SK-N-SH treated with all-trans-retinoic acid at 6 μM for 48 hours (cell line): ENCODE data around the gene SLC6A5.

Experiments used
- ATAC-seq: fragments of 200-7000 bp; cut with Tn5 transposase; 3 replicates; pipeline ENCODE4 v1.9.1; 2020; ENCODE audit warnings: mild to moderate bottlenecking, moderate library complexity
- ARNTL ChIP-seq: fragments of 450-650 bp; formaldehyde crosslinking; IDR thresholded peaks from 2 replicates; pipeline ENCODE4 v1.5.0; 2020; ENCODE audit warnings: low read depth, mild to moderate bottlenecking, moderate library complexity, borderline replicate concordance
- BACH2 ChIP-seq: fragments of 250-450 bp; sonication (Bioruptor Pico); IDR thresholded peaks from 2 replicates; pipeline ENCODE4 v1.9.0; 2021; ENCODE audit warnings: mild to moderate bottlenecking, borderline replicate concordance
- CSDC2 ChIP-seq: fragments of 250-450 bp; sonication (Bioruptor Pico); IDR thresholded peaks from 2 replicates; pipeline ENCODE4 v1.5.0; 2020; ENCODE audit warnings: mild to moderate bottlenecking, moderate library complexity
- ESRRG ChIP-seq: fragments of 250-450 bp; sonication (Bioruptor Pico); IDR thresholded peaks from 2 replicates; pipeline ENCODE4 v1.6.1; 2021; ENCODE audit warnings: mild to moderate bottlenecking
- GLIS3 ChIP-seq: fragments of 250-450 bp; sonication (Bioruptor Pico); IDR thresholded peaks from 2 replicates; pipeline ENCODE4 v1.5.0; 2020; ENCODE audit warnings: mild to moderate bottlenecking, moderate library complexity
- RARB ChIP-seq: fragments of 250-450 bp; sonication (Bioruptor Pico); IDR thresholded peaks from 2 replicates; pipeline ENCODE4 v1.8.0; 2021; ENCODE audit warnings: mild to moderate bottlenecking, moderate library complexity
- SNAI2 ChIP-seq: fragments of 250-450 bp; sonication (Bioruptor Pico); IDR thresholded peaks from 2 replicates; pipeline ENCODE4 v1.5.0; 2020; ENCODE audit warnings: mild to moderate bottlenecking, moderate library complexity
- TCF4 ChIP-seq: fragments of 250-450 bp; sonication (Bioruptor Pico); IDR thresholded peaks from 2 replicates; pipeline ENCODE4 v1.8.0; 2021; ENCODE audit warnings: mild to moderate bottlenecking, moderate library complexity, borderline replicate concordance
- ZC3H10 ChIP-seq: fragments of 250-450 bp; sonication (Bioruptor Pico); IDR thresholded peaks from 2 replicates; pipeline ENCODE4 v1.5.1; 2021; ENCODE audit warnings: mild to moderate bottlenecking, moderate library complexity
- ZFP30 ChIP-seq: fragments of 450-650 bp; formaldehyde crosslinking; IDR thresholded peaks from 2 replicates; pipeline ENCODE4 v1.5.0; 2022; ENCODE audit warnings: mild to moderate bottlenecking, moderate library complexity
- ZNF565 ChIP-seq: fragments of 450-650 bp; formaldehyde crosslinking; conservative IDR thresholded peaks from 2 replicates; pipeline ENCODE4 v1.5.0; 2020; ENCODE audit warnings: low read depth, mild to moderate bottlenecking, moderate library complexity
- ZNF70 ChIP-seq: fragments of 450-650 bp; formaldehyde crosslinking; IDR thresholded peaks from 2 replicates; pipeline ENCODE4 v1.5.0; 2020; ENCODE audit warnings: mild to moderate bottlenecking, moderate library complexity
- TF ChIP-seq, protein P1 (sequence below): fragments of 250-450 bp; sonication (Bioruptor Pico); IDR thresholded peaks from 2 replicates; pipeline ENCODE4 v1.5.1; 2021; ENCODE audit warnings: mild to moderate bottlenecking, moderate library complexity
- TF ChIP-seq, protein P2 (sequence below): fragments of 250-450 bp; sonication (Bioruptor Pico); IDR thresholded peaks from 2 replicates; pipeline ENCODE4 v1.8.0; 2020; ENCODE audit warnings: mild to moderate bottlenecking, moderate library complexity, borderline replicate concordance
- TF ChIP-seq, protein P3 (sequence below): fragments of 250-450 bp; sonication (Bioruptor Pico); IDR thresholded peaks from 2 replicates; pipeline ENCODE4 v1.8.0; 2021; ENCODE audit warnings: low read depth, mild to moderate bottlenecking, moderate library complexity, borderline replicate concordance
- TF ChIP-seq, protein P4 (sequence below): fragments of 250-450 bp; sonication (Bioruptor Pico); IDR thresholded peaks from 2 replicates; pipeline ENCODE4 v1.5.1; 2020; ENCODE audit warnings: low read depth, mild to moderate bottlenecking, moderate library complexity

The SLC6A5 gene

DNA sequence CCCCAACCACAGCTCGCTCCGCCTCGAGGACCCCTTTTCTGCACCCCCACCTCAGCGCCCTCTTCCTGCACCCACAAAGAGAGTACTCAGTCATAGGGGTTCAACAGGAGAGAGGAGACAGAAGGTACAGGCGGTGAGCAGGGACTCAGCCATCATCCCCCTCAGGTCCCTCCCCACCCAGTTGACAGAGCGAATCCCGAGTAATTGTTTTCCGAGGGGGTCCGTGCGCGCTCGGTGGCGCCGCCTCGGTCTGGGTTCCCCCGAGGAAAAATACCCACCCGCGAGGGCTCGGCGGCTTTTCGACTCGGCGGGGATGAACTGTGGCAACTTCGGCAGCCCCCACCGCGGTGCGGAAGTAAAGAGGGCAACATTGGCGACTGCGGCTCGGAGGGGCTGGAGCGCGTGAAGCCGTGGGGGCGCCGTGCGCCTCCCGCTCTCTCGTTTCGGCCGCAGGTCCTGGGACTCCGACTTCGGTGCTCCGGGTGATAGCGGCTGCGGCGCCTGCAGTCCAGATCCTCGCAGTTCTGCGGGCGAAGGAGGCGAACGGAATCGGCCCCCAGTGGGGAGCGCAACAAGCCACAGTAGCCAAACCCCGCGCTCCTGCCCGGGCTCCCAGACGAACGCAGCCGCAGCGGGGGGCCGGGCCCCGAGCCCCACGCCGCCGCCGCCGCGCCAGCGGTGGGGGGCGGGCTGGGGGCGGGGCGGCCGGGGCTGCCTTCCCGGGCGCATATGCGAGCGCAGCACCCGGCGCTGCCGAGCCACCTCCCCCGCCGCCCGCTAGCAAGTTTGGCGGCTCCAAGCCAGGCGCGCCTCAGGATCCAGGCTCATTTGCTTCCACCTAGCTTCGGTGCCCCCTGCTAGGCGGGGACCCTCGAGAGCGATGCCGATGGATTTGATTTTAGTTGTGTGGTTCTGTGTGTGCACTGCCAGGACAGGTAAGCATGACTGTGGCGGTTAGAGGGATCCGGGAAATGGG lies 69.7 kb downstream of the SLC6A5 start, which contains the start of gene NELL1 (continued):
- TF ChIP-seq, protein P1, sequence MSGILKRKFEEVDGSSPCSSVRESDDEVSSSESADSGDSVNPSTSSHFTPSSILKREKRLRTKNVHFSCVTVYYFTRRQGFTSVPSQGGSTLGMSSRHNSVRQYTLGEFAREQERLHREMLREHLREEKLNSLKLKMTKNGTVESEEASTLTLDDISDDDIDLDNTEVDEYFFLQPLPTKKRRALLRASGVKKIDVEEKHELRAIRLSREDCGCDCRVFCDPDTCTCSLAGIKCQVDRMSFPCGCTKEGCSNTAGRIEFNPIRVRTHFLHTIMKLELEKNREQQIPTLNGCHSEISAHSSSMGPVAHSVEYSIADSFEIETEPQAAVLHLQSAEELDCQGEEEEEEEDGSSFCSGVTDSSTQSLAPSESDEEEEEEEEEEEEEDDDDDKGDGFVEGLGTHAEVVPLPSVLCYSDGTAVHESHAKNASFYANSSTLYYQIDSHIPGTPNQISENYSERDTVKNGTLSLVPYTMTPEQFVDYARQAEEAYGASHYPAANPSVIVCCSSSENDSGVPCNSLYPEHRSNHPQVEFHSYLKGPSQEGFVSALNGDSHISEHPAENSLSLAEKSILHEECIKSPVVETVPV (CRISPR knock-in tag) = no peak
- TF ChIP-seq SNAI2 (CRISPR knock-in tag) (no peak), CSDC2 (no peak), RARB (CRISPR knock-in tag) (no peak), ARNTL (CRISPR knock-in tag) (no peak), TCF4 (CRISPR knock-in tag) (no peak), ZC3H10 (CRISPR knock-in tag) (no peak), ZNF70 (CRISPR knock-in tag) (no peak), BACH2 (no peak), ESRRG (CRISPR knock-in tag) (no peak), ZNF565 (CRISPR knock-in tag) (no peak), GLIS3 (no peak)
- TF ChIP-seq, protein P2, sequence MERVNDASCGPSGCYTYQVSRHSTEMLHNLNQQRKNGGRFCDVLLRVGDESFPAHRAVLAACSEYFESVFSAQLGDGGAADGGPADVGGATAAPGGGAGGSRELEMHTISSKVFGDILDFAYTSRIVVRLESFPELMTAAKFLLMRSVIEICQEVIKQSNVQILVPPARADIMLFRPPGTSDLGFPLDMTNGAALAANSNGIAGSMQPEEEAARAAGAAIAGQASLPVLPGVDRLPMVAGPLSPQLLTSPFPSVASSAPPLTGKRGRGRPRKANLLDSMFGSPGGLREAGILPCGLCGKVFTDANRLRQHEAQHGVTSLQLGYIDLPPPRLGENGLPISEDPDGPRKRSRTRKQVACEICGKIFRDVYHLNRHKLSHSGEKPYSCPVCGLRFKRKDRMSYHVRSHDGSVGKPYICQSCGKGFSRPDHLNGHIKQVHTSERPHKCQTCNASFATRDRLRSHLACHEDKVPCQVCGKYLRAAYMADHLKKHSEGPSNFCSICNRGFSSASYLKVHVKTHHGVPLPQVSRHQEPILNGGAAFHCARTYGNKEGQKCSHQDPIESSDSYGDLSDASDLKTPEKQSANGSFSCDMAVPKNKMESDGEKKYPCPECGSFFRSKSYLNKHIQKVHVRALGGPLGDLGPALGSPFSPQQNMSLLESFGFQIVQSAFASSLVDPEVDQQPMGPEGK (CRISPR knock-in tag) = no peak
- TF ChIP-seq, protein P3, sequence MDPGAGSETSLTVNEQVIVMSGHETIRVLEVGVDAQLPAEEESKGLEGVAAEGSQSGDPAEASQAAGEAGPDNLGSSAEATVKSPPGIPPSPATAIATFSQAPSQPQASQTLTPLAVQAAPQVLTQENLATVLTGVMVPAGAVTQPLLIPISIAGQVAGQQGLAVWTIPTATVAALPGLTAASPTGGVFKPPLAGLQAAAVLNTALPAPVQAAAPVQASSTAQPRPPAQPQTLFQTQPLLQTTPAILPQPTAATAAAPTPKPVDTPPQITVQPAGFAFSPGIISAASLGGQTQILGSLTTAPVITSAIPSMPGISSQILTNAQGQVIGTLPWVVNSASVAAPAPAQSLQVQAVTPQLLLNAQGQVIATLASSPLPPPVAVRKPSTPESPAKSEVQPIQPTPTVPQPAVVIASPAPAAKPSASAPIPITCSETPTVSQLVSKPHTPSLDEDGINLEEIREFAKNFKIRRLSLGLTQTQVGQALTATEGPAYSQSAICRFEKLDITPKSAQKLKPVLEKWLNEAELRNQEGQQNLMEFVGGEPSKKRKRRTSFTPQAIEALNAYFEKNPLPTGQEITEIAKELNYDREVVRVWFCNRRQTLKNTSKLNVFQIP = no peak
- TF ChIP-seq, all 23 proteins: peak for 0

DNA sequence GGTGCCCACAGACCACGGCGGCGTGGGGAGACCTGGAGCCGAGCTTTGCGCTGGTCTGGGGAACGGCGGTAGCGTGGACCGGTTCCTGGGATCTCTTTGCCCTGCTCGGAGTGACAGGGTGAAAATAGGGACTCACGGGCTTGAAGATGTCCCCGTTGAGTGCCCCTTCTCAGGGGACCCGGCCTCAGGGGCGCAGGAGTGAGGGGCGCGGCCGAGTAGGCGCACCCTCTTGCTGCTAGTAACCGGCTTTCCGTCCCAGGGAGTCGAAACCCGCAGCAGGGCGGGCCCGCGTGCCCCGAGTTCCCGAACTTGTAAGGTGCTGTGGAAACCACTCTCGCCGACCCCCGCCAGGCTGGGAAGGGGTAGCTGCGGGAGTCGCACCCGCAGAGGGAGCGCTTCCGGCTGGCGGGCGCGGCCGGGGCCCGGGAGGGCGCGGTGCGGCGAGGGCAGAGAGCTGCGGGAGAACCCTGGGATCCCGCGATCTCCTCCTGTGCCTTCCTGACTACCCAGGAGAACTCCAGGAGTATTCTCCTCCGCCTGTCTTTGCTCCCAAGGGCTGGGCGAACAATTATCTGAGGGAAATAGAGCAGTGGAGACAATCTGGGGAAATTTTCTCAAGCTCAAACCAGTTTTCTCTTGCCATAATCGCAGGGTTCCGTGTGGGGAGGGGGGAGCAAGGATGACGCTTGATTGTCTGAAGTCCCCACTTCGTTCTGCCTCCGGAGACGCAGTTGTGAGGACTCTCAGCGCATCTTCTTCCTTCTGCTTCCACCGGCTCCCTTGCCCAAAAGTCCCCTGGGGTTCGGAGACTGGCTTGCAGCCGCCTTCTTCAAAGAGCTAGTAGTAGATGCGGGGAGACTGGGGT lies 70.6 kb downstream of the SLC6A5 start:
- TF ChIP-seq BACH2 (no peak), RARB (CRISPR knock-in tag) (no peak), ESRRG (CRISPR knock-in tag) (no peak), ARNTL (CRISPR knock-in tag) (no peak), ZFP30 (no peak), SNAI2 (CRISPR knock-in tag) (no peak), GLIS3 (no peak), CSDC2 (no peak), ZNF565 (CRISPR knock-in tag) (no peak)
- TF ChIP-seq, protein P4, sequence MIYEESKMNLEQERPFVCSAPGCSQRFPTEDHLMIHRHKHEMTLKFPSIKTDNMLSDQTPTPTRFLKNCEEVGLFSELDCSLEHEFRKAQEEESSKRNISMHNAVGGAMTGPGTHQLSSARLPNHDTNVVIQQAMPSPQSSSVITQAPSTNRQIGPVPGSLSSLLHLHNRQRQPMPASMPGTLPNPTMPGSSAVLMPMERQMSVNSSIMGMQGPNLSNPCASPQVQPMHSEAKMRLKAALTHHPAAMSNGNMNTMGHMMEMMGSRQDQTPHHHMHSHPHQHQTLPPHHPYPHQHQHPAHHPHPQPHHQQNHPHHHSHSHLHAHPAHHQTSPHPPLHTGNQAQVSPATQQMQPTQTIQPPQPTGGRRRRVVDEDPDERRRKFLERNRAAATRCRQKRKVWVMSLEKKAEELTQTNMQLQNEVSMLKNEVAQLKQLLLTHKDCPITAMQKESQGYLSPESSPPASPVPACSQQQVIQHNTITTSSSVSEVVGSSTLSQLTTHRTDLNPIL (CRISPR knock-in tag) = no peak
- TF ChIP-seq, protein P3 = no peak
- TF ChIP-seq, protein P2 (CRISPR knock-in tag) = no peak
- ATAC-seq = no peak; the same call in 2 of the 3 replicates
